IgD-negative memory B cell (primary cell): ENCODE results near the gene CD81. TPM values are rescaled to one million over a fixed set of nuclear protein-coding genes. Genes with fewer than 3 reads are reported as not detected.
"Not testable (repeated sequence)": the region's sequence is repeated elsewhere in the genome, so short reads cannot be mapped to it uniquely, and the experiment has no call there.

Source experiments
- H3K27ac Mint-ChIP-seq, 3 donors: one replicate each; pipeline ENCODE4 v1.8.0; 2020 to 2022; ENCODE audit warnings: mild to moderate bottlenecking in 3 of 3, mixed read lengths in 3 of 3, moderate library complexity in 1 of 3
- H3K27me3 Mint-ChIP-seq: one replicate; pipeline ENCODE4 v1.8.0; 2021; ENCODE audit warnings: mixed read lengths
- H3K36me3 Mint-ChIP-seq: one replicate; pipeline ENCODE4 v1.8.0; 2020; ENCODE audit warnings: mild to moderate bottlenecking, mixed read lengths
- H3K4me1 Mint-ChIP-seq, 3 donors: one replicate each; pipeline ENCODE4 v1.8.0; 2020 to 2022; ENCODE audit warnings: mixed read lengths in 3 of 3, mild to moderate bottlenecking in 1 of 3
- H3K4me3 Mint-ChIP-seq, 4 donors: one replicate each; pipeline ENCODE4 v1.8.0; 2020 to 2022; ENCODE audit warnings: mild to moderate bottlenecking in 4 of 4, mixed read lengths in 4 of 4, moderate library complexity in 3 of 4
- H3K9me3 Mint-ChIP-seq, 3 donors: one replicate each; pipeline ENCODE4 v1.8.0; 2020 to 2021; ENCODE audit warnings: mixed read lengths in 3 of 3, mild to moderate bottlenecking in 1 of 3
- polyA plus RNA-seq: library from polyadenylated mRNA; unstranded; fragments of 300-500 nt; fragmentation: Illumina TruSeq; gene quantifications from one replicate; pipeline ENCODE4 v1.2.3, GENCODE V29; 2021

The CD81 gene
- polyA plus RNA-seq, 1 donor from 2014 or later = 195 TPM

- H3K9me3 Mint-ChIP-seq = peaks cover 5 to 16% (median 9%) of the 10 kb centered on the region in 3 donors
- peaks cover 0 to 1% (median 0%) of the 10 kb centered on the region in 3 donors for H3K4me1 Mint-ChIP-seq
- no peak overlapping the region for H3K27ac Mint-ChIP-seq
- peaks cover 5% of the 10 kb centered on the region for H3K27me3 Mint-ChIP-seq
- no peak overlapping the region for H3K4me3 Mint-ChIP-seq
- peaks cover 12% of the 10 kb centered on the region for H3K36me3 Mint-ChIP-seq
Measured at GRCh38 chr11:2346586-2347307, 30.4 kb upstream of the CD81 start.

- Mint-ChIP-seq H3K4me1 (peaks cover 0 to 1% (median 0%) of the 10 kb centered on the region in 3 donors), H3K27me3 (peaks cover 5% of the 10 kb centered on the region), H3K36me3 (peaks cover 12% of the 10 kb centered on the region), H3K27ac (no peak overlapping the region), H3K4me3 (no peak overlapping the region), H3K9me3 (peaks cover 5 to 16% (median 9%) of the 10 kb centered on the region in 3 donors)
Measured at GRCh38 chr11:2347308-2347830, 29.7 kb upstream of the CD81 start.

GRCh38 chr11:2348986-2349385 is 28.1 kb upstream of the CD81 start:
- H3K27ac Mint-ChIP-seq = no peak overlapping the region
- peaks cover 5 to 16% (median 6%) of the 10 kb centered on the region in 3 donors for H3K9me3 Mint-ChIP-seq
- peaks cover 5% of the 10 kb centered on the region for H3K27me3 Mint-ChIP-seq
- peaks cover 12% of the 10 kb centered on the region for H3K36me3 Mint-ChIP-seq
- H3K4me1 Mint-ChIP-seq = peaks cover 0 to 1% (median 0%) of the 10 kb centered on the region in 3 donors
- H3K4me3 Mint-ChIP-seq = no peak overlapping the region

GRCh38 chr11:2351701-2352100 is 25.4 kb upstream of the CD81 start:
- Mint-ChIP-seq H3K36me3 (peaks cover 8% of the 10 kb centered on the region), H3K4me1 (peaks cover 0 to 4% (median 0%) of the 10 kb centered on the region in 3 donors), H3K27ac (no peak overlapping the region), H3K4me3 (no peak overlapping the region), H3K9me3 (peaks cover 5 to 11% (median 6%) of the 10 kb centered on the region in 3 donors), H3K27me3 (peaks cover 5% of the 10 kb centered on the region)

- Mint-ChIP-seq H3K36me3 (peaks cover 8% of the 10 kb centered on the region), H3K27me3 (peaks cover 3% of the 10 kb centered on the region), H3K4me1 (peaks cover 0 to 3% (median 0%) of the 10 kb centered on the region in 3 donors), H3K4me3 (no peak overlapping the region), H3K9me3 (peaks cover 5 to 11% (median 6%) of the 10 kb centered on the region in 3 donors), H3K27ac (no peak overlapping the region)
Measured at GRCh38 chr11:2352420-2352819, 24.7 kb upstream of the CD81 start.

- Mint-ChIP-seq H3K27me3 (no peaks in the 10 kb centered on the region), H3K4me3 (no peak overlapping the region), H3K27ac (peak overlapping the region in 1 of 3 donors; percentile 64), H3K9me3 (peaks cover 0 to 3% (median 2%) of the 10 kb centered on the region in 3 donors), H3K4me1 (peaks cover 0 to 9% (median 3%) of the 10 kb centered on the region in 3 donors), H3K36me3 (peaks cover 6% of the 10 kb centered on the region)
Measured at GRCh38 chr11:2355000-2355644, 22.0 kb upstream of the CD81 start.

GRCh38 chr11:2357246-2357645 is 19.9 kb upstream of the CD81 start:
- Mint-ChIP-seq H3K9me3 (no peaks in the 10 kb centered on the region), H3K36me3 (no peaks in the 10 kb centered on the region), H3K27me3 (no peaks in the 10 kb centered on the region), H3K4me1 (peaks cover 0 to 9% (median 5%) of the 10 kb centered on the region in 3 donors), H3K4me3 (no peak overlapping the region), H3K27ac (no peak overlapping the region)

GRCh38 chr11:2357651-2358050 is 19.5 kb upstream of the CD81 start:
- not testable (repeated sequence) for H3K36me3 Mint-ChIP-seq, H3K27me3 Mint-ChIP-seq, H3K4me3 Mint-ChIP-seq, H3K9me3 Mint-ChIP-seq, H3K27ac Mint-ChIP-seq, H3K4me1 Mint-ChIP-seq

GRCh38 chr11:2358754-2359442 is 18.2 kb upstream of the CD81 start:
- Mint-ChIP-seq H3K27me3 (no peaks in the 10 kb centered on the region), H3K9me3 (no peaks in the 10 kb centered on the region), H3K36me3 (no peaks in the 10 kb centered on the region), H3K4me3 (no peak overlapping the region), H3K4me1 (peaks cover 0 to 9% (median 5%) of the 10 kb centered on the region in 3 donors), H3K27ac (peak overlapping the region in 1 of 3 donors; percentile 86)

- Mint-ChIP-seq H3K9me3 (no peaks in the 10 kb centered on the region), H3K4me1 (peaks cover 0 to 9% (median 5%) of the 10 kb centered on the region in 3 donors), H3K27ac (no peak overlapping the region), H3K4me3 (no peak overlapping the region), H3K27me3 (no peaks in the 10 kb centered on the region), H3K36me3 (no peaks in the 10 kb centered on the region)
Measured at GRCh38 chr11:2359557-2359956, 17.6 kb upstream of the CD81 start.

- H3K36me3 Mint-ChIP-seq = peaks cover 1% of the 10 kb centered on the region
- H3K9me3 Mint-ChIP-seq = no peaks in the 10 kb centered on the region
- no peaks in the 10 kb centered on the region for H3K27me3 Mint-ChIP-seq
- peaks cover 0 to 9% (median 6%) of the 10 kb centered on the region in 3 donors for H3K4me1 Mint-ChIP-seq
- no peak overlapping the region for H3K27ac Mint-ChIP-seq
- no peak overlapping the region for H3K4me3 Mint-ChIP-seq
Measured at GRCh38 chr11:2360081-2360642, 16.9 kb upstream of the CD81 start.

- H3K9me3 Mint-ChIP-seq = no peaks in the 10 kb centered on the region
- no peaks in the 10 kb centered on the region for H3K27me3 Mint-ChIP-seq
- peaks cover 0 to 7% (median 6%) of the 10 kb centered on the region in 3 donors for H3K4me1 Mint-ChIP-seq
- peaks cover 2% of the 10 kb centered on the region for H3K36me3 Mint-ChIP-seq
- no peak overlapping the region for H3K4me3 Mint-ChIP-seq
- no peak overlapping the region for H3K27ac Mint-ChIP-seq
Measured at GRCh38 chr11:2361565-2361964, 15.5 kb upstream of the CD81 start.

GRCh38 chr11:2362414-2362813 is 14.7 kb upstream of the CD81 start:
- Mint-ChIP-seq H3K27ac (no peak overlapping the region), H3K4me1 (peaks cover 0 to 9% (median 6%) of the 10 kb centered on the region in 3 donors), H3K9me3 (no peaks in the 10 kb centered on the region), H3K36me3 (peaks cover 2% of the 10 kb centered on the region), H3K4me3 (no peak overlapping the region), H3K27me3 (no peaks in the 10 kb centered on the region)

GRCh38 chr11:2363130-2363529 is 14.0 kb upstream of the CD81 start:
- no peak overlapping the region for H3K27ac Mint-ChIP-seq
- peaks cover 2% of the 10 kb centered on the region for H3K36me3 Mint-ChIP-seq
- H3K4me1 Mint-ChIP-seq = peaks cover 0 to 9% (median 6%) of the 10 kb centered on the region in 3 donors
- H3K9me3 Mint-ChIP-seq = no peaks in the 10 kb centered on the region
- H3K27me3 Mint-ChIP-seq = no peaks in the 10 kb centered on the region
- no peak overlapping the region for H3K4me3 Mint-ChIP-seq
